Cardiac fibroblast (primary cell): ENCODE data around the gene SLC5A6.

Source experiments
- DNase-seq, 2 donors: peaks; one replicate each; pipeline versions ENCODE4 v3.0.0 to v3.0.0-alpha.2; 2010; ENCODE audit warnings: low read depth in 2 of 2
- H3K4me3 ChIP-seq, 2 donors: replicated peaks in 1 of 2; 1 replicate in 1 of 2; 2 replicates in 1 of 2; pipeline ENCODE4 v1.5.1; 2011; ENCODE audit warnings: low read depth in 2 of 2, low read length in 2 of 2, mild to moderate bottlenecking in 2 of 2, moderate library complexity in 1 of 2
- TF ChIP-seq, protein P1 (sequence below): IDR thresholded peaks from one replicate; pipeline ENCODE4 v1.5.1; 2011; ENCODE audit warnings: low read depth, mild to moderate bottlenecking, low read length, inconsistent platforms

SLC5A6 gene

DNA sequence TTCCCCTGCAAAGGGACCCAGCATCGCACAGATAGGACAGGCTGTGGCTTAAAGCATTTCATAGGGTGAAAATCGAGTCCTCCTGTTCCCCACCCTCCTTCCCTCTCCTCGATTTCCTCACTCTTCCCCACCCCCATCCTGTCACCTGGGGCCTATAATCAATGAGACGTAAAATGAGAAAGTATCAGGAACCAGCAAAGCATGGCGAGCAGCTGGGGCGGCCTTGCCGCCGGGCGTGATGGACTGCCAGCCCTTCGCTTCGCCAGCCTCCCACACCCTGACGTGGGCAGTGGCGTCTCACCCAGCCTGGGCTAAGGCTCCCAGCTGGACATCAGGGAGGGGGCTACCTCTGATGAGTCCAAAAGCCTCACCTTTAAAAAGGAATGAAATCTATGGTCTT is 39.7 kb upstream of the SLC5A6 start:
- no peak overlapping the region for H3K4me3 ChIP-seq
- no peak for DNase-seq
- TF ChIP-seq, protein P1, sequence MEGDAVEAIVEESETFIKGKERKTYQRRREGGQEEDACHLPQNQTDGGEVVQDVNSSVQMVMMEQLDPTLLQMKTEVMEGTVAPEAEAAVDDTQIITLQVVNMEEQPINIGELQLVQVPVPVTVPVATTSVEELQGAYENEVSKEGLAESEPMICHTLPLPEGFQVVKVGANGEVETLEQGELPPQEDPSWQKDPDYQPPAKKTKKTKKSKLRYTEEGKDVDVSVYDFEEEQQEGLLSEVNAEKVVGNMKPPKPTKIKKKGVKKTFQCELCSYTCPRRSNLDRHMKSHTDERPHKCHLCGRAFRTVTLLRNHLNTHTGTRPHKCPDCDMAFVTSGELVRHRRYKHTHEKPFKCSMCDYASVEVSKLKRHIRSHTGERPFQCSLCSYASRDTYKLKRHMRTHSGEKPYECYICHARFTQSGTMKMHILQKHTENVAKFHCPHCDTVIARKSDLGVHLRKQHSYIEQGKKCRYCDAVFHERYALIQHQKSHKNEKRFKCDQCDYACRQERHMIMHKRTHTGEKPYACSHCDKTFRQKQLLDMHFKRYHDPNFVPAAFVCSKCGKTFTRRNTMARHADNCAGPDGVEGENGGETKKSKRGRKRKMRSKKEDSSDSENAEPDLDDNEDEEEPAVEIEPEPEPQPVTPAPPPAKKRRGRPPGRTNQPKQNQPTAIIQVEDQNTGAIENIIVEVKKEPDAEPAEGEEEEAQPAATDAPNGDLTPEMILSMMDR, result no peak

DNA sequence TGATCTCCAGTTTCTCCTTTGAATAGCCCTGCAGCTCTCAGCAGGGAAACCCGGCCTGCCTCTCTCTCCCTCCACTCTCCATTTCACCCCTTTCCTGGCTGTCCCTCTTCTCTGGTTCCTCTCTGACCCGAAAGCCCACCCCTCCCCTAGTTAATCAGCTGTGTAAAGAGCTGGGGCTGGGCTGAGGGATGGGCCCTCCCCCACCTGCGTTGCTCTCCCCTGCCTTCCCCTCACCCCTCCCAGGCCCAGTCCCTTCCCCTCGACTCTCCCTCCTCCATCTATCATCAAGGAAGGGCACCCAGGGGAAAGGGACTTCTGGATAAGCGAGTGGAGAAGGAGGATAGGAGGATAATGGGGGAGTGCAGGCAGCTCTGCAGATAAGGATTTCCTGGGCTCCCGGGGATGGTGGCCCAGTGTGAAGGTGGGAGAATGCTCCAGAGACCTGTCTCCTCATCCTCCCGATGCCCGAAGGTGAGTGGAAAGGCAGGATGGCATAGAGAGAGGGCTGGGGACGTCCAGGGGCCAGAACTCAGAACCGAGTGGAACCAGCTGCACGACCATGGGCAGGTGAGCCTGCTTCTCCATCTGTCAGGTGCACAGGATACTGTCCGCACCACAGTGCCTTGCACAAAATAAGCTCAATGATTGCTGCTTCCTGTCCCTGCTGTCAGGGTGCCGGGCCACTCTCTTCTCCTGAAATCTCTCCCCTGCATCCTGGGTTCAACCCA is 38.7 kb upstream of the SLC5A6 start:
- no peak overlapping the region for H3K4me3 ChIP-seq
- TF ChIP-seq, protein P1, result no peak
- DNase-seq, result no peak

DNA sequence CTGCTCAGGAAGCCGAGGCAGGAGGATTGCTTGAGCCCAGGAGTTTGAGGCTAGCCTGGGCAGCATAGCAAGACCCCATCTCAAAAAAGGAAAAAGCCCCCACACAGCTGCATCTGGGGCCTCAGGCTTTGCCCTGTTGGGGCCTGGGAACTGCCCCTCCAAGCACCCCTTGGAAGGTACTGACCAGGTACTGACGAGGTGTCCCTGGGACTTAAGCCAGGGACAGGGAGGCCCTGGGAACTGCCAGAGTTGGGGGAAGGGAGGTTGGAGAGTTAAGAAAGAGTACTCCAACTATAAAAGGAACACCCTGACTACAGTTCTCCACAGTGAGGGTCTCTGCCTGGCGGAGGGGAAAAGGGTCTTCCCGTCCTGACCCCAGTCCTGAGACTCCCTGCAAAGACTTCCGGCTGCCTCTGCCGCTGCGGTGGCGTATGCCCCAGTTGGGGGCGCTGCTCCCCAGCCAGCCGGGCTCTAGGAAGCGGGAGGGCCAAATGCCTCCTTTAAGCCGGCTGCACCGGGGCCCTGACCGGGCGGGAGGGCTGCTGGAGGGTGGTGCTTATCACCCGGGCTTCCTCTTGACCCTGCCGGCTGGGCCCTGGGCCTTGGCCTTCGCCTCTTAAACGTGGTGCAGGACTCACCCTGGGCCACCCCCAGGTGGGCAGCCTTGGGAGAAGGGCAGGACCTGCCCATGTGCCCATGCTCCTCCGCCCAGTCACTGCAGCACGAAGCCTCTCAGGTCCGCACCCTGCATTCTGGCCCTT is 38.0 kb upstream of the SLC5A6 start:
- DNase-seq, result peak; percentile 49 to 59
- H3K4me3 ChIP-seq, result no peak overlapping the region
- TF ChIP-seq, protein P1, result peak; percentile 81

DNA sequence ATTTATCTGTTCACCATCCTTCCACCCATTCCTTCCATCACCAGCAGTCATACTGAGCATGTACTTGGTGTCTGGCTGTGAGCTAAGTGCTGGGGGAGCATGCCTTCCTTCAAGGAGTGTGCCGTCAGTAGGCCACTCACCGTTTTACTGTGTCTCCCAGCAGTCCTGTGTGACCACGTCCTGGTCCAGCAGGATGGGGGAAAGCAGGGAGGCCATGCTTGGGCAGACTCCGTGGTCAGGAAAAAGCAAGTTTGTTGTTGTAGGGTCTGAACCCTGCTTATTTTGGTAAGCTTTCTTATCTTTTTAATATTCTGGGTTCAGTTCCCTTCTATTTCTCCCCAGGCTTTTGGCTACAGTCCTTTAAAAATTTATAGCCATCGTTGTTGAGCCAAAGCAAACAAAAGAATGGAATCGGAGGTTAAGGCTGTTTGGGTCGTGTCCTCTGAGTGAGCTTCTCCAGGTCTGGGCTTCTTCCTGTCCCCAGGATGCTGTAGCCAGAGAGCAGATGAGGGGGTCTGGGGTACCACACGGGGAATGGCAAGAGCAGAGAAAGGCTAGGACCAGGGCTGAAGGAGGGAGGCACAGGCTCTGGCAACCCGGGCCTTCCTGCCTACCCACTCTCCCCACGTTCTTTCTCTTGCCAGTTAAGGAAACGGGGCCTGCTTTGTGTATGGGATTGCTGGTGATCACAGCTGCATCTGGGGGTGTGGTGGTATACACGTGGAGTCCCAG is 37.3 kb upstream of the SLC5A6 start:
- peak in 1 of 2 donors; percentile 30 for DNase-seq
- TF ChIP-seq, protein P1, result no peak
- no peak overlapping the region for H3K4me3 ChIP-seq

DNA sequence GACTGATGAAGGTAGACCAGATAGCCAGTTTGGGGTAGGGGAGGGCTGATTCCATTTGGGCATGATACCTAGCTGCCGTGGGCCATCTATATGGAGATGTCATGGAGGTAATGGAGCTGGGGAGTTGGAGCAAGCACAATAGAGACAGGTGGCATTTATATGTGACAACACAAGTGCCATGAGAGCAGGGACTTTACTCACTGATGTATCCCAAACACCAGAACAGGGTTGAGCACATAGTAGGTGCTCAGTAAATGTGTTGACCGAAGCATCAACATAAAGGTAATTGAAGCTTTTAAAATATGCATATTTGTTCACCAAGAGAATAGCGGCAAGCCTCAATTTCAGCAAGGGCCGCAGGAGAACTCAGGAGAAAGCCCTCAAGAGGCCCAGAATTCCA is 35.8 kb upstream of the SLC5A6 start:
- no peak for DNase-seq
- no peak overlapping the region for H3K4me3 ChIP-seq
- TF ChIP-seq, protein P1, result no peak

DNA sequence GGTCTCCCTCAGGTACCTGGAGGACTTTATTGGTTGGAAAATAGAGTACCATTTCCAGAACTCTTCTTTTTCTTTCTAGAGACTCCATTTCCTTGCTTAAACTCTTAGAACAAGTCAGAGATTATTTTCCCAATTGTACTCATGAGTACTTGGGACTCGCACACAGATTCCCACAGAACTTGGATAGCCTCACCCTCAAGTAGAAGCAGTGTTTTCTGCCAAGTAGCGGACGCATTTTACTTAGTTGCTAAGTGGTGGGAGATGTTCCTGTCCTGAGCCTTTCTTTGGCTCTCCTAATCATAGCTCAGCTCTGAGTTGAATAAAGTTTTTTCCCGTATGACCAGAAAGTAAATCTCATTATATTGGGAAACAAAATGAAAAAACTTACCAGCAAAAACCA is 33.6 kb upstream of the SLC5A6 start:
- H3K4me3 ChIP-seq, result no peak overlapping the region
- TF ChIP-seq, protein P1, result no peak
- DNase-seq, result no peak
